Body of pancreas (tissue), 4 donors: ENCODE data around the gene ADIPOQ. TPM values are rescaled to one million over a fixed set of nuclear protein-coding genes. Genes with fewer than 3 reads are reported as not detected.
A peak's percentile ranks its signal among the peaks of the same experiment; 100 is the strongest.
"Not testable (repeated sequence)": the region's sequence is repeated elsewhere in the genome, so short reads cannot be mapped to it uniquely, and the experiment has no call there.

Experiments
- ATAC-seq: fragments of 150-250 bp; one replicate; pipeline ENCODE4 v1.9.1; 2016
- DNase-seq, 4 donors: peaks; one replicate each; pipeline ENCODE4 v3.0.0-alpha.2; 2019
- H3K27ac ChIP-seq, 4 donors: fragments of 200-600 bp; sonication (generic); 1 replicate in 3 of 4; 2 replicates in 1 of 4; pipeline versions ENCODE4 v1.5.1 to v1.6.1; 2016 to 2019; ENCODE audit warnings: mild to moderate bottlenecking in 1 of 4, mixed read lengths in 1 of 4, moderate library complexity in 1 of 4
- H3K27me3 ChIP-seq, 2 donors: fragments of 200-600 bp; sonication (generic); one replicate each; pipeline ENCODE4 v1.6.0; 2016; ENCODE audit warnings: mild to moderate bottlenecking in 1 of 2
- H3K36me3 ChIP-seq, 2 donors: fragments of 200-600 bp; sonication (generic); replicated peaks in 1 of 2; 2 replicates each; pipeline ENCODE4 v1.5.1; 2016; ENCODE audit warnings: low read depth in 2 of 2; ENCODE audit not compliant: insufficient read depth in 1 of 2
- H3K4me1 ChIP-seq: fragments of 200-600 bp; sonication (generic); one replicate; pipeline ENCODE4 v1.6.0; 2016
- H3K4me3 ChIP-seq, 2 donors: fragments of 200-600 bp; sonication (generic); 1 replicate in 1 of 2; 2 replicates in 1 of 2; pipeline ENCODE4 v1.5.1; 2016 to 2019
- H3K9me3 ChIP-seq, 3 donors: fragments of 200-600 bp; sonication (generic); 1 replicate in 2 of 3; 2 replicates in 1 of 3; pipeline ENCODE4 v1.5.1; 2016
- POLR2A ChIP-seq, 3 donors: fragments of 450-650 bp; IDR thresholded peaks; one replicate each; pipeline ENCODE4 v1.6.1; 2016; ENCODE audit warnings: antibody characterized with exemption in 3 of 3, mild to moderate bottlenecking in 2 of 3
- WGBS, 2 donors: methylation state at CpG; one replicate each; pipeline ENCODE4 v1.1.5; 2017; 5-methylcytosine and 5-hydroxymethylcytosine counted together
- intact Hi-C: fragments of 100-400 bp; cut with DNase I; formaldehyde crosslinking; loops from one replicate; pipeline ENCODE4 v1.15.1; 2023
- total RNA-seq, 2 donors: library from RNA; depleted of rRNA; stranded (reverse); fragments of >200 nt; gene quantifications; one replicate each; pipeline ENCODE4 v1.1.0, GENCODE V29; 2016
- TF ChIP-seq, protein P1 (sequence below), 7 experiments: fragments of 450-650 bp in 4 of 7; fragments of 200-600 bp in 3 of 7; sonication (generic) in 3 of 7; IDR thresholded peaks; one replicate each; pipeline ENCODE4 v1.5.1; 2016 to 2019; ENCODE audit warnings: antibody characterized with exemption in 7 of 7

Gene ADIPOQ
- total RNA-seq, 2 donors from 2014 or later = 10.9 to 188 TPM

GRCh38 chr3:186815435-186815834 lies 27.1 kb upstream of the ADIPOQ start:
- Histone ChIP-seq H3K27me3 (peaks cover 0 to 6% of the 10 kb centered on the region in 2 donors), H3K4me1 (no peaks in the 10 kb centered on the region), H3K4me3 (no peak overlapping the region), H3K36me3 (no peaks in the 10 kb centered on the region), H3K9me3 (no peaks in the 10 kb centered on the region), H3K27ac (no peak overlapping the region)
- ATAC-seq (no peak), DNase-seq (no peak)
- intact Hi-C loops = loop anchor here (10.0 kb wide), 1 partner anchor 201 kb away; the partner anchor contains the start of gene AHSG
- TF ChIP-seq, protein P1, sequence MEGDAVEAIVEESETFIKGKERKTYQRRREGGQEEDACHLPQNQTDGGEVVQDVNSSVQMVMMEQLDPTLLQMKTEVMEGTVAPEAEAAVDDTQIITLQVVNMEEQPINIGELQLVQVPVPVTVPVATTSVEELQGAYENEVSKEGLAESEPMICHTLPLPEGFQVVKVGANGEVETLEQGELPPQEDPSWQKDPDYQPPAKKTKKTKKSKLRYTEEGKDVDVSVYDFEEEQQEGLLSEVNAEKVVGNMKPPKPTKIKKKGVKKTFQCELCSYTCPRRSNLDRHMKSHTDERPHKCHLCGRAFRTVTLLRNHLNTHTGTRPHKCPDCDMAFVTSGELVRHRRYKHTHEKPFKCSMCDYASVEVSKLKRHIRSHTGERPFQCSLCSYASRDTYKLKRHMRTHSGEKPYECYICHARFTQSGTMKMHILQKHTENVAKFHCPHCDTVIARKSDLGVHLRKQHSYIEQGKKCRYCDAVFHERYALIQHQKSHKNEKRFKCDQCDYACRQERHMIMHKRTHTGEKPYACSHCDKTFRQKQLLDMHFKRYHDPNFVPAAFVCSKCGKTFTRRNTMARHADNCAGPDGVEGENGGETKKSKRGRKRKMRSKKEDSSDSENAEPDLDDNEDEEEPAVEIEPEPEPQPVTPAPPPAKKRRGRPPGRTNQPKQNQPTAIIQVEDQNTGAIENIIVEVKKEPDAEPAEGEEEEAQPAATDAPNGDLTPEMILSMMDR (IDR thresholded peaks at IDR 0.05) = no peak
- TF ChIP-seq POLR2A (IDR thresholded peaks at IDR 0.05) = no peak
- WGBS, 2 donors = 71 to 93% methylated on average over 1 of the region's 1 CpG

GRCh38 chr3:186818516-186818915 lies 24.0 kb upstream of the ADIPOQ start:
- Histone ChIP-seq H3K27me3 (peaks cover 0 to 4% of the 10 kb centered on the region in 2 donors), H3K36me3 (no peaks in the 10 kb centered on the region), H3K4me1 (no peaks in the 10 kb centered on the region), H3K27ac (no peak overlapping the region), H3K4me3 (no peak overlapping the region), H3K9me3 (no peaks in the 10 kb centered on the region)
- intact Hi-C loops = loop anchor here (10.0 kb wide), 1 partner anchor 204 kb away; the partner anchor contains the start of gene AHSG
- TF ChIP-seq POLR2A (IDR thresholded peaks at IDR 0.05) = no peak
- TF ChIP-seq, protein P1 (IDR thresholded peaks at IDR 0.05) = no peak
- DNase-seq (no peak), ATAC-seq (no peak)
- WGBS, 2 donors = 87 to 91% methylated on average over 5 of the region's 5 CpGs

DNA sequence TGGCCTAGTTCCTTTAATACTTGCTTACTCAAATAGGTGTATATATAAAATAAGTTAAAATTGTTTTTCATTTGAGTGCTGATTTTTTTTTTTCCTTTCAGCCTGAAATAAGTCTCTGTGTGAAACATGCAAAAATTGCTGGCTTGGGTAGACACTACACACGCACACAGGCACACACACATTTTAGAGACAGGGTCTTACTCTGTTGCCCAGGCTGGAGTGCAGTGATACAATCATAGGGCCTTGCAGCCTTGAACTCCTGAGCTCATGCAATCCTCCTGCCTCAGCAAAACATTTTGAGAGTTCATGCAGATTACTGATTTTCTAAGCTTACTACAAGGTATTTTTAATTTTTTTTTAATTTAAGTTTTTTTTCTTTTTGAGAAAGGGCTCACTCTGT lies 23.6 kb upstream of the ADIPOQ start:
- Histone ChIP-seq H3K4me1 (no peaks in the 10 kb centered on the region), H3K27me3 (peaks cover 0 to 4% of the 10 kb centered on the region in 2 donors), H3K4me3 (no peak overlapping the region), H3K9me3 (no peaks in the 10 kb centered on the region), H3K36me3 (no peaks in the 10 kb centered on the region), H3K27ac (no peak overlapping the region)
- DNase-seq = no peak
- TF ChIP-seq, protein P1 (IDR thresholded peaks at IDR 0.05) = no peak
- no peak for TF ChIP-seq POLR2A (IDR thresholded peaks at IDR 0.05)
- WGBS, 2 donors = 65 to 75% methylated on average over 1 of the region's 1 CpG
- intact Hi-C loops = loop anchor here (10.0 kb wide), 1 partner anchor 204 kb away; the partner anchor contains the start of gene AHSG
- ATAC-seq = no peak

GRCh38 chr3:186821429-186822387 lies 20.8 kb upstream of the ADIPOQ start:
- H3K27me3 ChIP-seq = peaks cover 0 to 26% of the 10 kb centered on the region in 2 donors
- H3K4me1 ChIP-seq = no peaks in the 10 kb centered on the region
- 40 to 46% methylated on average over 11 of the region's 11 CpGs for WGBS, 2 donors
- H3K36me3 ChIP-seq = no peaks in the 10 kb centered on the region
- no peaks in the 10 kb centered on the region for H3K9me3 ChIP-seq
- no peak for DNase-seq
- H3K4me3 ChIP-seq = no peak overlapping the region
- no peak for ATAC-seq
- TF ChIP-seq, protein P1 (IDR thresholded peaks at IDR 0.05) = peak; percentile 25 to 70 (median 61)
- no peak for TF ChIP-seq POLR2A (IDR thresholded peaks at IDR 0.05)
- no peak overlapping the region for H3K27ac ChIP-seq
- intact Hi-C loops = no loop called here

DNA sequence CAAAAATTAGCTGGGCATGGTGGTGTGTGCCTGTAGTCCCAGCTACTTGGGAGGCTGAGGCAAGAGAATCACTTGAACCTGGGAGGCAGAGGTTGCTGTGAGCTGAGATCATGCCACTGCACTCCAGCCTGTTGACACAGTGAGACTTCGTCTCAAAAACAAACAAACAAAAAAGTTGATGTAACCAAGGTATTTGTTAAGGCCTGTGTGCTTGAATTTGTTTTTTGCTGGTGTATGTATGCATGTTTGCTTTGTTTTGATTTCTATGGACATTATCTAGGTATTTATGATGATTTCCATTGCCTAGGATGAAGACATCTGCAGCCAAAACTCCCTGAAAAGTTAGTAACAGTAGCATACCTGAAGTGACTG lies 20.1 kb upstream of the ADIPOQ start:
- WGBS, 2 donors = 41 to 48% methylated on average over 1 of the region's 1 CpG
- H3K27me3 ChIP-seq = peaks cover 0 to 26% of the 10 kb centered on the region in 2 donors
- H3K4me3 ChIP-seq, H3K9me3 ChIP-seq, DNase-seq, H3K27ac ChIP-seq, H3K4me1 ChIP-seq, H3K36me3 ChIP-seq, ATAC-seq, intact Hi-C loops: not testable (repeated sequence)
